B cell (primary cell): ENCODE results near the gene LIN7B. TPM values are rescaled to one million over a fixed set of nuclear protein-coding genes. Genes with fewer than 3 reads are reported as not detected.

ENCODE experiments used
- ATAC-seq: fragments of 200-7000 bp; cut with Tn5 transposase; one replicate; pipeline ENCODE4 v1.10.0; 2021; ENCODE audit warnings: low read depth, mild to moderate bottlenecking, moderate number of reproducible peaks, moderate library complexity
- CTCF ChIA-PET: fragments of 350-600 bp; sonication (Branson Sonifier 250); formaldehyde crosslinking; loops from one replicate; lab custom pipeline; 2021; ENCODE audit warnings: antibody characterized with exemption, inconsistent platforms; lab: Charles Lee
- POLR2A ChIA-PET: fragments of 350-600 bp; sonication (Branson Sonifier 250); formaldehyde crosslinking; loops from one replicate; lab custom pipeline; 2021; ENCODE audit warnings: antibody characterized with exemption; lab: Charles Lee
- DNase-seq: peaks from one replicate; pipeline ENCODE4 v3.0.0; 2013
- H2AFZ ChIP-seq: 2 replicates; pipeline ENCODE4 v1.6.1; 2012; ENCODE audit warnings: mild to moderate bottlenecking, low read depth, low read length; ENCODE audit not compliant: insufficient read depth, poor library complexity, severe bottlenecking
- H3K27ac ChIP-seq, 2 donors: 1 replicate in 1 of 2; 2 replicates in 1 of 2; pipeline ENCODE4 v1.5.1; 2012 to 2013; ENCODE audit warnings: low read length in 2 of 2, mild to moderate bottlenecking in 2 of 2, moderate library complexity in 1 of 2
- H3K27me3 ChIP-seq, 4 experiments: fragments of 200-600 bp in 1 of 4; sonication (generic) in 1 of 4; replicated peaks in 1 of 4; 1 replicate in 2 of 4; 2 replicates in 2 of 4; pipeline versions ENCODE4 v1.6.1 to v1.7.0; 2013 to 2016; ENCODE audit warnings: low read length in 3 of 4, mild to moderate bottlenecking in 2 of 4, mixed read lengths in 1 of 4, moderate library complexity in 1 of 4; ENCODE audit not compliant: insufficient read depth in 4 of 4, control insufficient read depth in 3 of 4; ENCODE audit errors: control extremely low read depth in 1 of 4
- H3K36me3 ChIP-seq, 2 experiments: replicated peaks in 1 of 2; 1 replicate in 1 of 2; 2 replicates in 1 of 2; pipeline versions ENCODE4 v1.6.1 to v1.7.1; 2013; ENCODE audit warnings: low read length in 1 of 2; ENCODE audit not compliant: insufficient read depth in 2 of 2, control insufficient read depth in 1 of 2; ENCODE audit errors: control extremely low read depth in 1 of 2, extremely low read depth in 1 of 2
- H3K4me1 ChIP-seq, 2 donors: fragments of 200-600 bp in 1 of 2; sonication (generic) in 1 of 2; 1 replicate in 1 of 2; 2 replicates in 1 of 2; pipeline versions ENCODE4 v1.5.1 to v1.6.1; 2013 to 2017; ENCODE audit warnings: low read length in 2 of 2; ENCODE audit not compliant: control insufficient read depth in 2 of 2, insufficient read depth in 2 of 2
- H3K4me2 ChIP-seq: replicated peaks from 2 replicates; pipeline ENCODE3; 2012; ENCODE audit warnings: mild to moderate bottlenecking, low read depth, low read length; ENCODE audit not compliant: poor library complexity, severe bottlenecking
- H3K4me3 ChIP-seq, 5 experiments: fragments of 200-600 bp in 1 of 5; sonication (generic) in 1 of 5; 1 replicate in 3 of 5; 2 replicates in 2 of 5; pipeline versions ENCODE4 v1.5.1 to v1.7.0; 2011 to 2016; ENCODE audit warnings: low read length in 4 of 5, mild to moderate bottlenecking in 4 of 5, low read depth in 2 of 5, control low read depth in 1 of 5, moderate library complexity in 1 of 5; ENCODE audit not compliant: insufficient read depth in 1 of 5; ENCODE audit errors: control extremely low read depth in 1 of 5, extremely low read depth in 1 of 5
- H3K79me2 ChIP-seq: fragments of 200-600 bp; sonication (generic); one replicate; pipeline ENCODE4 v1.6.0; 2016; ENCODE audit warnings: low read length; ENCODE audit not compliant: control insufficient read depth, insufficient read depth
- H3K9ac ChIP-seq: fragments of 200-600 bp; sonication (generic); 2 replicates; pipeline ENCODE4 v1.6.1; 2017; ENCODE audit warnings: mild to moderate bottlenecking, low read length, moderate library complexity
- H3K9me3 ChIP-seq, 3 donors: one replicate each; pipeline versions ENCODE4 v1.6.1 to v1.7.1; 2013; ENCODE audit warnings: low read length in 2 of 3; ENCODE audit not compliant: control insufficient read depth in 2 of 3, insufficient read depth in 1 of 3; ENCODE audit errors: control extremely low read depth in 1 of 3
- H4K20me1 ChIP-seq: 2 replicates; pipeline ENCODE4 v1.6.0; 2012; ENCODE audit warnings: mild to moderate bottlenecking, low read length; ENCODE audit not compliant: insufficient read depth, control insufficient read depth, poor library complexity, severe bottlenecking
- H3K27ac Mint-ChIP-seq: one replicate; pipeline ENCODE4 v1.8.0; 2021; ENCODE audit warnings: mixed read lengths
- H3K27me3 Mint-ChIP-seq: one replicate; pipeline ENCODE4 v1.8.0; 2021; ENCODE audit warnings: mixed read lengths
- H3K4me1 Mint-ChIP-seq: one replicate; pipeline ENCODE4 v1.8.0; 2021; ENCODE audit warnings: mixed read lengths
- H3K4me3 Mint-ChIP-seq: one replicate; pipeline ENCODE4 v1.8.0; 2021; ENCODE audit warnings: mixed read lengths
- H3K9me3 Mint-ChIP-seq: one replicate; pipeline ENCODE4 v1.8.0; 2022; ENCODE audit warnings: mixed read lengths; ENCODE audit not compliant: insufficient read depth
- CTCF ChIP-seq: fragments of 200-600 bp; IDR thresholded peaks from one replicate; pipeline ENCODE4 v1.8.0; 2022; ENCODE audit warnings: antibody characterized with exemption, mild to moderate bottlenecking
- EZH2 ChIP-seq: IDR thresholded peaks from 2 replicates; pipeline ENCODE4 v1.6.1; 2012; ENCODE audit warnings: borderline replicate concordance, low read depth, mild to moderate bottlenecking, moderate library complexity, low read length; ENCODE audit not compliant: insufficient read depth, poor library complexity, severe bottlenecking
- WGBS: methylation state at CpG from one replicate; pipeline ENCODE4 v1.1.5; 2013; ENCODE audit warnings: missing lambda C conversion rate; ENCODE audit not compliant: insufficient coverage; 5-methylcytosine and 5-hydroxymethylcytosine counted together
- intact Hi-C: fragments of 100-400 bp; cut with micrococcal nuclease; formaldehyde crosslinking; loops from one replicate; pipeline ENCODE4 v1.10.0; 2022
- polyA plus RNA-seq: library from polyadenylated mRNA; depleted of rRNA; stranded (reverse); fragments of >200 nt; gene quantifications from 2 replicates; pipeline ENCODE4 v1.2.3, GENCODE V29; 2012
- small RNA-seq: library from RNA; depleted of rRNA; stranded (forward); fragments of <200 nt; gene quantifications from one replicate; pipeline ENCODE3, GENCODE V24; 2012; ENCODE audit warnings: low replicate concordance, low read depth; ENCODE audit not compliant: insufficient read length
- total RNA-seq, 2 donors: library from RNA; stranded (reverse); fragments of 120-200 nt in 1 of 2; gene quantifications; 1 replicate in 1 of 2; 2 replicates in 1 of 2; pipeline versions ENCODE4 v1.2.3 to v1.2.4, GENCODE V29; 2013 to 2022

The LIN7B gene
- total and polyA plus RNA-seq, 2 donors (not counting 1 experiment from before 2014, with no cell fraction given), result 7.4 to 12.4 TPM

- H4K20me1 ChIP-seq, result no peaks in the 10 kb centered on the region
- 93% methylated on average over 23 of the region's 25 CpGs for WGBS
- TF ChIP-seq CTCF, result no peak
- TF ChIP-seq EZH2, result no peak
- intact Hi-C loops, result no loop called here
- peaks cover 0 to 19% (median 0%) of the 10 kb centered on the region in 4 experiments for H3K27me3 ChIP-seq
- ChIA-PET CTCF (no interaction called here), POLR2A (no interaction called here)
- Mint-ChIP-seq H3K27me3 (peaks cover 13% of the 10 kb centered on the region), H3K27ac (no peak overlapping the region), H3K4me1 (no peaks in the 10 kb centered on the region), H3K9me3 (no peaks in the 10 kb centered on the region), H3K4me3 (no peak overlapping the region)
- H3K9ac ChIP-seq, result no peak overlapping the region
- DNase-seq (no peak), ATAC-seq (no peak)
- H3K4me3 ChIP-seq, result no peak overlapping the region
- H3K4me1 ChIP-seq, result no peaks in the 10 kb centered on the region
- no peaks in the 10 kb centered on the region for H3K9me3 ChIP-seq
- H3K27ac ChIP-seq, result no peak overlapping the region
- no peaks in the 10 kb centered on the region for H3K36me3 ChIP-seq
- no peak overlapping the region for H3K4me2 ChIP-seq
- H3K79me2 ChIP-seq, result no peaks in the 10 kb centered on the region
- H2AFZ ChIP-seq, result no peak overlapping the region
Observed at GRCh38 chr19:49167857-49168409, 53.8 kb downstream of the LIN7B start.

Small RNAs within 50 kb of the gene (small RNA-seq; reads per million reads assigned to genes)
- gene RN7SL708P, result not detected

Other genes starting within 250 kb of the LIN7B start
- gene PLEKHA4, start 245.8 kb upstream of the LIN7B start, total RNA-seq, result 5.5 and 6.2 TPM in 2 replicates
- 4.3 and 6.0 TPM in 2 replicates for gene PLEKHA4, start 245.8 kb upstream of the LIN7B start, polyA plus RNA-seq
- gene PPP1R15A, start 241.9 kb upstream of the LIN7B start, total RNA-seq, result 122 and 128 TPM in 2 replicates
- gene PPP1R15A, start 241.9 kb upstream of the LIN7B start, polyA plus RNA-seq, result 1,029 and 1,214 TPM in 2 replicates
- gene TULP2, start 215.6 kb upstream of the LIN7B start, total RNA-seq, result not detected in 2 replicates
- gene TULP2, start 215.6 kb upstream of the LIN7B start, polyA plus RNA-seq, result not detected in 2 replicates
- 134 and 136 TPM in 2 replicates for gene NUCB1, start 214.1 kb upstream of the LIN7B start, total RNA-seq
- 85.9 and 118 TPM in 2 replicates for gene NUCB1, start 214.1 kb upstream of the LIN7B start, polyA plus RNA-seq
- gene DHDH, start 180.7 kb upstream of the LIN7B start, total RNA-seq, result 0.64 TPM in 1 of 2 replicates, not detected in the other
- 0.82 TPM in 1 of 2 replicates, not detected in the other for gene DHDH, start 180.7 kb upstream of the LIN7B start, polyA plus RNA-seq
- gene BAX, start 159.5 kb upstream of the LIN7B start, total RNA-seq, result 92.7 and 95.3 TPM in 2 replicates
- gene BAX, start 159.5 kb upstream of the LIN7B start, polyA plus RNA-seq, result 109 and 114 TPM in 2 replicates
- gene FTL, start 149.1 kb upstream of the LIN7B start, total RNA-seq, result 881 and 937 TPM in 2 replicates
- 534 and 832 TPM in 2 replicates for gene FTL, start 149.1 kb upstream of the LIN7B start, polyA plus RNA-seq
- 62.7 and 63.0 TPM in 2 replicates for gene GYS1, start 121.1 kb upstream of the LIN7B start, total RNA-seq
- 22.7 and 28.9 TPM in 2 replicates for gene GYS1, start 121.1 kb upstream of the LIN7B start, polyA plus RNA-seq
- 36.1 and 44.8 TPM in 2 replicates for gene RUVBL2, start 120.5 kb upstream of the LIN7B start, total RNA-seq
- gene RUVBL2, start 120.5 kb upstream of the LIN7B start, polyA plus RNA-seq, result 50.7 and 57.4 TPM in 2 replicates
- 1.1 TPM in 1 of 2 replicates, not detected in the other for gene LHB, start 97.3 kb upstream of the LIN7B start, total RNA-seq
- 1.6 and 4.7 TPM in 2 replicates for gene LHB, start 97.3 kb upstream of the LIN7B start, polyA plus RNA-seq
- gene CGB3, start 90.0 kb upstream of the LIN7B start, total RNA-seq, result not detected in 2 replicates
- not detected in 2 replicates for gene CGB3, start 90.0 kb upstream of the LIN7B start, polyA plus RNA-seq
- not detected in 2 replicates for gene CGB2, start 82.5 kb upstream of the LIN7B start, total RNA-seq
- not detected in 2 replicates for gene CGB2, start 82.5 kb upstream of the LIN7B start, polyA plus RNA-seq
- gene CGB1, start 77.5 kb upstream of the LIN7B start, total RNA-seq, result not detected in 2 replicates
- not detected in 2 replicates for gene CGB1, start 77.5 kb upstream of the LIN7B start, polyA plus RNA-seq
- gene CGB5, start 70.5 kb upstream of the LIN7B start, total RNA-seq, result not detected in 2 replicates
- not detected in 2 replicates for gene CGB5, start 70.5 kb upstream of the LIN7B start, polyA plus RNA-seq
- not detected in 2 replicates for gene CGB8, start 65.3 kb upstream of the LIN7B start, total RNA-seq
- gene CGB8, start 65.3 kb upstream of the LIN7B start, polyA plus RNA-seq, result not detected in 2 replicates
- gene CGB7, start 56.6 kb upstream of the LIN7B start, total RNA-seq, result not detected in 2 replicates
- not detected in 2 replicates for gene CGB7, start 56.6 kb upstream of the LIN7B start, polyA plus RNA-seq
- gene NTF4, start 49.6 kb upstream of the LIN7B start, total RNA-seq, result not detected in 2 replicates
- gene NTF4, start 49.6 kb upstream of the LIN7B start, polyA plus RNA-seq, result not detected in 2 replicates
- 0.10 TPM in 1 of 2 replicates, not detected in the other for gene KCNA7, start 41.7 kb upstream of the LIN7B start, total RNA-seq
- gene KCNA7, start 41.7 kb upstream of the LIN7B start, polyA plus RNA-seq, result not detected in 2 replicates
- gene SNRNP70, start 28.9 kb upstream of the LIN7B start, total RNA-seq, result 598 and 610 TPM in 2 replicates
- 954 and 1,219 TPM in 2 replicates for gene SNRNP70, start 28.9 kb upstream of the LIN7B start, polyA plus RNA-seq
- gene C19orf73, start 4.8 kb downstream of the LIN7B start, total RNA-seq, result 3.9 and 5.3 TPM in 2 replicates
- 8.2 and 9.8 TPM in 2 replicates for gene C19orf73, start 4.8 kb downstream of the LIN7B start, polyA plus RNA-seq
- gene PPFIA3, start 5.2 kb downstream of the LIN7B start, total RNA-seq, result 0.80 and 3.4 TPM in 2 replicates
- 1.5 and 2.1 TPM in 2 replicates for gene PPFIA3, start 5.2 kb downstream of the LIN7B start, polyA plus RNA-seq
- gene HRC, start 41.0 kb downstream of the LIN7B start, total RNA-seq, result not detected in 2 replicates
- not detected in 2 replicates for gene HRC, start 41.0 kb downstream of the LIN7B start, polyA plus RNA-seq
- gene TRPM4, start 43.4 kb downstream of the LIN7B start, total RNA-seq, result not detected in 2 replicates
- gene TRPM4, start 43.4 kb downstream of the LIN7B start, polyA plus RNA-seq, result 0.24 TPM in 1 of 2 replicates, not detected in the other
- gene SLC6A16, start 210.8 kb downstream of the LIN7B start, total RNA-seq, result 68.4 and 68.5 TPM in 2 replicates
- 16.9 and 22.3 TPM in 2 replicates for gene SLC6A16, start 210.8 kb downstream of the LIN7B start, polyA plus RNA-seq
- gene CD37, start 221.0 kb downstream of the LIN7B start, total RNA-seq, result 1,880 and 1,998 TPM in 2 replicates
- gene CD37, start 221.0 kb downstream of the LIN7B start, polyA plus RNA-seq, result 1,422 and 2,188 TPM in 2 replicates
- gene TEAD2, start 248.0 kb downstream of the LIN7B start, total RNA-seq, result 12.0 and 13.4 TPM in 2 replicates
- gene TEAD2, start 248.0 kb downstream of the LIN7B start, polyA plus RNA-seq, result 1.6 and 5.8 TPM in 2 replicates
- gene DKKL1, start 249.5 kb downstream of the LIN7B start, total RNA-seq, result 0.68 and 1.2 TPM in 2 replicates
- gene DKKL1, start 249.5 kb downstream of the LIN7B start, polyA plus RNA-seq, result 1.6 TPM in 1 of 2 replicates, not detected in the other